IMR-90 (cell line): ENCODE measurements around the gene CTNND2. TPM values are rescaled to one million over a fixed set of nuclear protein-coding genes. Genes with fewer than 3 reads are reported as not detected.

ENCODE experiments used
- ATAC-seq: fragments of 200-7000 bp; cut with Tn5 transposase; 2 replicates; pipeline ENCODE4 v1.9.1; 2020; ENCODE audit warnings: low read depth, mild to moderate bottlenecking, moderate library complexity
- BruUV-seq: library from RNA; stranded (reverse); fragments of 400-500 nt; replicated peaks from 2 replicates; lab custom pipeline; 2021; lab: Mats Ljungman, UMichigan
- CTCF ChIA-PET: fragments of 300-600 bp; formaldehyde crosslinking; extraction: SDS; loops from one replicate; lab custom pipeline; 2021; ENCODE audit warnings: antibody characterized with exemption; lab: Yijun Ruan, JAX
- POLR2A ChIA-PET: fragments of 300-600 bp; sonication (Branson Sonifier 250); formaldehyde crosslinking; loops from one replicate; lab custom pipeline; 2022; ENCODE audit warnings: antibody characterized with exemption; ENCODE audit not compliant: unreplicated experiment; lab: Charles Lee
- DNase-seq: peaks from one replicate; pipeline ENCODE4 v3.0.0; 2013
- H2AFZ ChIP-seq: replicated peaks from 2 replicates; pipeline ENCODE3; 2013; ENCODE audit warnings: low read length, mild to moderate bottlenecking; ENCODE audit not compliant: poor library complexity
- H2AK5ac ChIP-seq: 2 replicates; pipeline ENCODE4 v1.6.1; 2013; ENCODE audit warnings: low read depth, low read length, inconsistent platforms
- H2AK9ac ChIP-seq: replicated peaks from 2 replicates; pipeline ENCODE3; 2013; ENCODE audit warnings: mild to moderate bottlenecking, low read depth, low read length, moderate library complexity; ENCODE audit not compliant: poor library complexity
- H2BK120ac ChIP-seq: 2 replicates; pipeline ENCODE4 v1.6.1; 2013; ENCODE audit warnings: low read depth, low read length, inconsistent platforms
- H2BK15ac ChIP-seq: 3 replicates; pipeline ENCODE4 v1.6.1; 2013; ENCODE audit warnings: low read depth, low read length, inconsistent platforms
- H2BK20ac ChIP-seq: 2 replicates; pipeline ENCODE4 v1.6.1; 2013; ENCODE audit warnings: low read depth, mild to moderate bottlenecking, inconsistent platforms, low read length, moderate library complexity
- H2BK5ac ChIP-seq: 2 replicates; pipeline ENCODE4 v1.6.1; 2013; ENCODE audit warnings: mild to moderate bottlenecking, low read depth, low read length, inconsistent platforms; ENCODE audit not compliant: poor library complexity, severe bottlenecking
- H3K14ac ChIP-seq: replicated peaks from 2 replicates; pipeline ENCODE4 v1.6.1; 2013; ENCODE audit warnings: low read depth, low read length, inconsistent platforms
- H3K18ac ChIP-seq: 2 replicates; pipeline ENCODE4 v1.6.1; 2013; ENCODE audit warnings: low read depth, low read length, control low read depth
- H3K23ac ChIP-seq: 2 replicates; pipeline ENCODE4 v1.6.1; 2013; ENCODE audit warnings: low read depth, low read length, inconsistent platforms
- H3K27ac ChIP-seq: 2 replicates; pipeline ENCODE4 v1.5.1; 2013; ENCODE audit warnings: mild to moderate bottlenecking, control low read depth, low read length; ENCODE audit not compliant: insufficient read depth
- H3K27me3 ChIP-seq: 2 replicates; pipeline ENCODE4 v1.6.1; 2013; ENCODE audit warnings: low read length; ENCODE audit not compliant: control insufficient read depth, insufficient read depth
- H3K36me3 ChIP-seq: 2 replicates; pipeline ENCODE4 v1.6.1; 2013; ENCODE audit warnings: low read length, mixed read lengths; ENCODE audit not compliant: control insufficient read depth, insufficient read depth
- H3K4ac ChIP-seq: 2 replicates; pipeline ENCODE4 v1.6.1; 2013; ENCODE audit warnings: low read depth, low read length, inconsistent platforms
- H3K4me1 ChIP-seq: 2 replicates; pipeline ENCODE4 v1.6.1; 2013; ENCODE audit warnings: low read length, mixed read lengths; ENCODE audit not compliant: control insufficient read depth, insufficient read depth
- H3K4me2 ChIP-seq: 2 replicates; pipeline ENCODE4 v1.6.1; 2013; ENCODE audit warnings: low read depth, mild to moderate bottlenecking, control low read depth, low read length, moderate library complexity
- H3K4me3 ChIP-seq: 2 replicates; pipeline ENCODE4 v1.5.1; 2013; ENCODE audit warnings: low read depth, mild to moderate bottlenecking, control low read depth, low read length, moderate library complexity; ENCODE audit not compliant: insufficient read depth
- H3K56ac ChIP-seq: 2 replicates; pipeline ENCODE4 v1.6.1; 2013; ENCODE audit warnings: low read length, inconsistent platforms; ENCODE audit not compliant: insufficient read depth; ENCODE audit errors: extremely low read depth
- H3K79me1 ChIP-seq, 2 experiments: 2 replicates each; pipeline ENCODE4 v1.6.1; 2013; ENCODE audit warnings: low read length in 2 of 2, inconsistent platforms in 1 of 2, low read depth in 1 of 2
- H3K9ac ChIP-seq: 2 replicates; pipeline ENCODE4 v1.6.1; 2013; ENCODE audit warnings: low read depth, low read length, control low read depth
- H3K9me1 ChIP-seq: 2 replicates; pipeline ENCODE4 v1.6.1; 2013; ENCODE audit warnings: low read length, inconsistent platforms; ENCODE audit not compliant: insufficient read depth
- H3K9me3 ChIP-seq: 2 replicates; pipeline ENCODE4 v1.6.1; 2013; ENCODE audit warnings: low read length; ENCODE audit not compliant: control insufficient read depth, insufficient read depth
- H4K20me1 ChIP-seq: 2 replicates; pipeline ENCODE4 v1.6.1; 2013; ENCODE audit warnings: low read length, inconsistent platforms; ENCODE audit not compliant: insufficient read depth
- H4K5ac ChIP-seq: 2 replicates; pipeline ENCODE4 v1.6.1; 2013; ENCODE audit warnings: mild to moderate bottlenecking, low read depth, low read length, control low read depth
- H4K8ac ChIP-seq, 2 experiments: 2 replicates each; pipeline ENCODE4 v1.6.1; 2013; ENCODE audit warnings: low read depth in 2 of 2, low read length in 2 of 2, control low read depth in 1 of 2, inconsistent platforms in 1 of 2
- H4K91ac ChIP-seq: 2 replicates; pipeline ENCODE4 v1.6.1; 2013; ENCODE audit warnings: low read depth, low read length, inconsistent platforms; ENCODE audit not compliant: insufficient read depth
- BHLHE40 ChIP-seq: fragments of 150-350 bp; IDR thresholded peaks from 2 replicates; pipeline ENCODE4 v1.6.1; 2016; ENCODE audit warnings: mild to moderate bottlenecking, low read depth, low read length
- CHD1 ChIP-seq: IDR thresholded peaks from 2 replicates; pipeline ENCODE4 v1.6.1; 2012; ENCODE audit warnings: low read depth, low read length, improper control_type of control experiment
- NFE2L2 ChIP-seq: fragments of 150-350 bp; IDR thresholded peaks from 2 replicates; pipeline ENCODE4 v1.6.1; 2016; ENCODE audit warnings: low read depth, mild to moderate bottlenecking, low read length
- WGBS, 2 experiments: methylation state at CpG; one replicate each; pipeline versions ENCODE4 v1.1.5 to v1.1.7; 2013; ENCODE audit warnings: missing lambda C conversion rate in 2 of 2; ENCODE audit not compliant: insufficient read length in 1 of 2; ENCODE audit errors: extremely low coverage in 2 of 2; 5-methylcytosine and 5-hydroxymethylcytosine counted together
- dilution Hi-C: fragments of 300-500 bp; cut with HindIII; formaldehyde crosslinking; loops from one replicate; pipeline ENCODE4 v1.14.3; 2018; ENCODE audit warnings: low sequenced_read_pairs; ENCODE audit not compliant: unreplicated experiment
- in situ Hi-C: fragments of 300-500 bp; cut with MboI; formaldehyde crosslinking; loops from 3 replicates; pipeline ENCODE4 v1.14.3; 2019; ENCODE audit warnings: low sequenced_read_pairs, inconsistent platforms, mixed read lengths
- intact Hi-C: fragments of 100-400 bp; cut with micrococcal nuclease; formaldehyde crosslinking; loops from 2 replicates; pipeline ENCODE4 v1.10.0; 2022
- polyA plus RNA-seq, 3 experiments: library from polyadenylated mRNA; depleted of rRNA; stranded (reverse); fragments of >200 nt; gene quantifications; 2 replicates each; pipeline ENCODE4 v1.2.3, GENCODE V29; 2012; ENCODE audit warnings: low replicate concordance in 1 of 3
- total RNA-seq: library from RNA; depleted of rRNA; stranded (reverse); fragments of >200 nt; gene quantifications from 2 replicates; pipeline ENCODE4 v1.2.3, GENCODE V29; 2012
- TF ChIP-seq, protein P1 (sequence below): fragments of 150-350 bp; IDR thresholded peaks from 2 replicates; pipeline ENCODE4 v1.6.1; 2017; ENCODE audit warnings: mild to moderate bottlenecking, antibody characterized with exemption, low read length, low read depth

The CTNND2 gene
- total and polyA plus RNA-seq, 2 of the 4 experiments (the other 2 are of a cell fraction): not detected

DNA sequence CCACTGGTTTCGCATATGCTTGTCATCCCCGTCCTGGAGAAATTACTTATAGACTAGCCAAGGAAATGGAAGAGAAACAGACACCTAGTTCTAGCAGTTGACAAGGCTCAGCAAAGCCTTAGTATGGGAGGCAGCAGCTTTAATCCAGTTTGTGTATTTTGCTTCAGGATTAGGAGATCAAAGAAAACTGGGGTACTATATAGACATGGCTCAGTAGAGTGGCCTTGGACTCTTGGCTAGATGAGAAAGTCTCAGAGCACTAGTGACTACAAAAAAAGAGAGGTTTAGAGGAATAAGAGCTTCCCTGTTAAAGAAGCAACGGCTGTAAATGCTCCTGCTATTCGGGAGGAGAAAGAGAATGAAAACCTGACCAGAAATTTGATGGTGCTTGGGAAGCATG lies 349.1 kb downstream of the CTNND2 start:
- WGBS, 2 experiments: no CpG with 5 or more reads among the region's 4 CpGs
- ATAC-seq: no peak
- intact Hi-C loops: no loop called here
- in situ Hi-C loops: no loop called here
- no peak overlapping the region for H3K9ac ChIP-seq
- dilution Hi-C loops: no loop called here
- H2BK20ac ChIP-seq: no peak overlapping the region
- H2AFZ ChIP-seq: no peak overlapping the region
- H2BK5ac ChIP-seq: no peak overlapping the region
- no peak overlapping the region for H3K18ac ChIP-seq
- H4K20me1 ChIP-seq: no peaks in the 10 kb centered on the region
- no peak overlapping the region for H3K4me3 ChIP-seq
- H2AK9ac ChIP-seq: no peak overlapping the region
- H3K9me3 ChIP-seq: peaks cover 11% of the 10 kb centered on the region
- no peak overlapping the region for H3K4ac ChIP-seq
- H4K5ac ChIP-seq: no peak overlapping the region
- no peak overlapping the region for H3K14ac ChIP-seq
- no peak overlapping the region for H3K23ac ChIP-seq
- H3K27ac ChIP-seq: no peak overlapping the region
- no peak overlapping the region for H2AK5ac ChIP-seq
- DNase-seq: no peak
- POLR2A ChIA-PET: no interaction called here
- no TSS peak for BruUV-seq
- H3K4me2 ChIP-seq: no peak overlapping the region
- H2BK15ac ChIP-seq: no peak overlapping the region
- no peak for TF ChIP-seq BHLHE40
- TF ChIP-seq CHD1: no peak
- no peak for TF ChIP-seq NFE2L2
- TF ChIP-seq, protein P1, sequence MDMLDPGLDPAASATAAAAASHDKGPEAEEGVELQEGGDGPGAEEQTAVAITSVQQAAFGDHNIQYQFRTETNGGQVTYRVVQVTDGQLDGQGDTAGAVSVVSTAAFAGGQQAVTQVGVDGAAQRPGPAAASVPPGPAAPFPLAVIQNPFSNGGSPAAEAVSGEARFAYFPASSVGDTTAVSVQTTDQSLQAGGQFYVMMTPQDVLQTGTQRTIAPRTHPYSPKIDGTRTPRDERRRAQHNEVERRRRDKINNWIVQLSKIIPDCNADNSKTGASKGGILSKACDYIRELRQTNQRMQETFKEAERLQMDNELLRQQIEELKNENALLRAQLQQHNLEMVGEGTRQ: no peak
- no peak overlapping the region for H3K56ac ChIP-seq
- H4K8ac ChIP-seq: no peak overlapping the region
- no peaks in the 10 kb centered on the region for H3K9me1 ChIP-seq
- H3K27me3 ChIP-seq: no peaks in the 10 kb centered on the region
- CTCF ChIA-PET: interaction anchor here (0.6 kb wide), 1 partner anchor 1153 kb away, joined by 3 read pairs; no protein-coding TSS in a partner anchor
- H2BK120ac ChIP-seq: no peak overlapping the region
- H3K36me3 ChIP-seq: no peaks in the 10 kb centered on the region
- H3K4me1 ChIP-seq: no peaks in the 10 kb centered on the region
- no peaks in the 10 kb centered on the region for H3K79me1 ChIP-seq
- H4K91ac ChIP-seq: no peak overlapping the region
